Activated naive CD8-positive, alpha-beta T cell treated with anti-CD3 and anti-CD28 coated beads for 36 hours (primary cell): ENCODE results near the gene SLC28A2. TPM values are rescaled to one million over a fixed set of nuclear protein-coding genes. Genes with fewer than 3 reads are reported as not detected.
"Not testable (repeated sequence)": the region's sequence is repeated elsewhere in the genome, so short reads cannot be mapped to it uniquely, and the experiment has no call there.

Source experiments
- DNase-seq: peaks from one replicate; pipeline ENCODE4 v3.0.0; 2021
- H3K27ac Mint-ChIP-seq: one replicate; pipeline ENCODE4 v1.8.0; 2022; ENCODE audit warnings: mild to moderate bottlenecking, moderate library complexity, mixed read lengths
- H3K27me3 Mint-ChIP-seq: one replicate; pipeline ENCODE4 v1.8.0; 2022; ENCODE audit warnings: mild to moderate bottlenecking, mixed read lengths
- H3K36me3 Mint-ChIP-seq: one replicate; pipeline ENCODE4 v1.8.0; 2021; ENCODE audit warnings: mild to moderate bottlenecking, mixed read lengths
- H3K4me1 Mint-ChIP-seq: one replicate; pipeline ENCODE4 v1.8.0; 2021; ENCODE audit warnings: mixed read lengths
- H3K4me3 Mint-ChIP-seq: one replicate; pipeline ENCODE4 v1.8.0; 2022; ENCODE audit warnings: mild to moderate bottlenecking, moderate library complexity, mixed read lengths
- H3K9me3 Mint-ChIP-seq: one replicate; pipeline ENCODE4 v1.8.0; 2022; ENCODE audit warnings: mixed read lengths
- total RNA-seq, 2 experiments: library from RNA; stranded (reverse); gene quantifications; one replicate each; pipeline ENCODE4 v1.2.3, GENCODE V29; 2021

Gene SLC28A2
- total RNA-seq, 2 experiments from 2014 or later, result not detected

GRCh38 chr15:45288947-45289346 lies 36.9 kb downstream of the SLC28A2 start:
- no peaks in the 10 kb centered on the region for H3K4me1 Mint-ChIP-seq
- no peak for DNase-seq
- H3K27me3 Mint-ChIP-seq, result peaks cover 11% of the 10 kb centered on the region
- H3K4me3 Mint-ChIP-seq, result no peak overlapping the region
- H3K27ac Mint-ChIP-seq, result no peak overlapping the region
- H3K9me3 Mint-ChIP-seq, result no peaks in the 10 kb centered on the region
- H3K36me3 Mint-ChIP-seq, result no peaks in the 10 kb centered on the region

DNA sequence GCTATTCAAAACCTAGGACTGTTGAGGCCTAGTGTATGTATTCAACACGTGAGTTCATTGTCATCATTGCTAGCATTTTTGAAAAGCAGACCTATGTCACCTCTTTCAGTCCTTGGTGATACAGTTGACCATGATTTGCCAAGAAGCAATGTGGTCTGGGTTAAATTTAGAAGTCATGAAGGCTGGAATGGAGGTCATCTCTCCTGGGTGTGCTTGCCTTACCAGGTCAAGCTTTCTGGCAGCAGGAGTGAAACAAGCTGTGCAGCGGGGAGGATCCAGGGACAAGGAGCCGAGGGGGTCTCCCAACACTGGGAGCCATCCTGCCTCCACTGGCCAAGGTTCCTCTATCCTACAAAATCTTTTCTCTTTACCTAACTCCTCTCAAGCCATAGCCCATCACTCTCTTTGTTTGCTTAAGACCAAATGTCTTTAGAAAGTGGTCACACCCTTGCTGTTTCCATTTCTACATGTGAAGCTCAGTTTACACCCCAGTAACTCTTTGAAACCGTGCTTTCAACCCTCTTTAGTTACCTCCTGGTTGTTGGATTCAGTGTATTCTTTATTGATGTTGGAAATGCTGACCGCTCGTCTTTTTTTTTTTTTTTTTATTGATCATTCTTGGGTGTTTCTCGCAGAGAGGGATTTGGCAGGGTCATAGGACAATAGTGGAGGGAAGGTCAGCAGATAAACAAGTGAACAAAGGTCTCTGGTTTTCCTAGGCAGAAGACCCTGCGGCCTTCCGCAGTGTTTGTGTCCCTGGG lies 40.0 kb downstream of the SLC28A2 start:
- no peaks in the 10 kb centered on the region for H3K36me3 Mint-ChIP-seq
- no peak for DNase-seq
- H3K4me3 Mint-ChIP-seq, result no peak overlapping the region
- no peak overlapping the region for H3K27ac Mint-ChIP-seq
- no peaks in the 10 kb centered on the region for H3K4me1 Mint-ChIP-seq
- H3K27me3 Mint-ChIP-seq, result no peaks in the 10 kb centered on the region
- no peaks in the 10 kb centered on the region for H3K9me3 Mint-ChIP-seq

- not testable (repeated sequence) for H3K4me3 Mint-ChIP-seq, H3K9me3 Mint-ChIP-seq, H3K36me3 Mint-ChIP-seq, H3K4me1 Mint-ChIP-seq, H3K27ac Mint-ChIP-seq, H3K27me3 Mint-ChIP-seq, DNase-seq
Measured at GRCh38 chr15:45293326-45293725, 41.3 kb downstream of the SLC28A2 start.

DNA sequence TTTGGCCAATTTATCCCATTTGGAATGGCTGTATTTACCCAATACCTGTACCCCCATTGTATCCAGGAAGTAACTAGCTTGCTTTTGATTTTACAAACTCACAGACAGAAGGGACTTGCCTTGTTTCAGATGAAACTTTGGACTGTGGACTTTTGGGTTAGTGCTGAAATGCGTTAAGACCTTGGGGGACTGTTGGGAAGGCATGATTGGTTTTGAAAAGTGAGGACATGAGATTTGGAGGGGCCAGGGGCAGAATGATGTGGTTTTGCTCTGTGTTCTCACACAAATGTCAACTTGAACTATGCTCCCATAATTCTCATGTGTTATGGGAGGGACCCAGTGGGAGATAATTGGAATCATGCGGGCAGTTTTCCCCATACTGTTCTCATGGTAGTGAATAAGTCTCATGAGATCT lies 46.9 kb downstream of the SLC28A2 start:
- not testable (repeated sequence) for H3K4me3 Mint-ChIP-seq, H3K27me3 Mint-ChIP-seq, DNase-seq, H3K36me3 Mint-ChIP-seq, H3K27ac Mint-ChIP-seq, H3K4me1 Mint-ChIP-seq
- peaks cover 11% of the 10 kb centered on the region for H3K9me3 Mint-ChIP-seq

GRCh38 chr15:45304711-45305110 lies 52.7 kb downstream of the SLC28A2 start:
- H3K4me3 Mint-ChIP-seq, result no peak overlapping the region
- DNase-seq, result no peak
- peaks cover 3% of the 10 kb centered on the region for H3K4me1 Mint-ChIP-seq
- peaks cover 38% of the 10 kb centered on the region for H3K27me3 Mint-ChIP-seq
- H3K9me3 Mint-ChIP-seq, result peaks cover 3% of the 10 kb centered on the region
- no peak overlapping the region for H3K27ac Mint-ChIP-seq
- H3K36me3 Mint-ChIP-seq, result no peaks in the 10 kb centered on the region

DNA sequence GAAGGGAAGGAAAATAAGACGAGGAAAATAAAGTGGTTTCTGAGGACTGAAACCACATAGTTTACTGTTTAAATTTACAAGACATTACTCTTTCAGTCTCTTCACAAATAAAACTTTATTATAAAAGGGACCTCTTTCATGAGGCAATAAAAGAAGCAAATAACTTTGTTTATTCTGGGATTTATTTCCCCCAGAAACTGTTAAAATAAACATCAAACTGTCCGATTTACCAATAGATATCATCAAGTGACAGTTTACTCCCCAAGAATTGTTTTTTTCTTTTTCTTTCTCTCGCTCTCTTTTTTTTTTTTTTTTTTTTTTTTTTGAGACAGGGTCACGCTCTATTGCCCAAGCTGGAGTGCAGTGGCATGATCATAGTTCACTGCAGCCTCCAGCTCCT lies 54.1 kb downstream of the SLC28A2 start:
- Mint-ChIP-seq H3K4me3 (no peak overlapping the region), H3K27me3 (peaks cover 45% of the 10 kb centered on the region), H3K4me1 (peaks cover 3% of the 10 kb centered on the region), H3K9me3 (peaks cover 3% of the 10 kb centered on the region), H3K27ac (no peak overlapping the region), H3K36me3 (no peaks in the 10 kb centered on the region)
- no peak for DNase-seq

- H3K36me3 Mint-ChIP-seq, result no peaks in the 10 kb centered on the region
- DNase-seq, result no peak
- peaks cover 3% of the 10 kb centered on the region for H3K4me1 Mint-ChIP-seq
- H3K9me3 Mint-ChIP-seq, result peaks cover 3% of the 10 kb centered on the region
- peaks cover 48% of the 10 kb centered on the region for H3K27me3 Mint-ChIP-seq
- H3K27ac Mint-ChIP-seq, result no peak overlapping the region
- H3K4me3 Mint-ChIP-seq, result peak overlapping the region; percentile 54
Measured at GRCh38 chr15:45307230-45307924, 55.3 kb downstream of the SLC28A2 start.

GRCh38 chr15:45314117-45314516 lies 62.1 kb downstream of the SLC28A2 start:
- not testable (repeated sequence) for H3K9me3 Mint-ChIP-seq, H3K4me1 Mint-ChIP-seq, H3K36me3 Mint-ChIP-seq, H3K27ac Mint-ChIP-seq, H3K4me3 Mint-ChIP-seq, DNase-seq
- H3K27me3 Mint-ChIP-seq, result peaks cover 28% of the 10 kb centered on the region

DNA sequence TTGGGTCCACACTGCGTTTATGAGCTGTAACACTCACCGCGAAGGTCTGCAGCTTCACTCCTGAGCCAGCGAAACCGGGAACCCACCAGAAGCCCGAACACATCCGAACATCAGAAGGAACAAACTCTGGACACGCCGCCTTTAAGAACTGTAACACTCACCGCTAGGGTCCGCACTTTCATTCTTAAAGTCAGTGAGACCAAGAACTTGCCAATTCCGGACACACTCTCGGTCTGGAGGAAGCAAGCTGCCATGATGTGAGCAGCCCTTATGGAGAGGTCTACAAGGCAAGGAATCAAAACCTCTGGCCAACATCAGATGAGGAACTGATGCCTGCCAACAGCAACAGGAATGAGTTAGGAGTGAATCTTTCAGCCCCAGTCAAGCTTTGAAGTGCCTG lies 62.9 kb downstream of the SLC28A2 start:
- Mint-ChIP-seq H3K4me1 (no peaks in the 10 kb centered on the region), H3K9me3 (no peaks in the 10 kb centered on the region), H3K27me3 (peaks cover 28% of the 10 kb centered on the region), H3K27ac (no peak overlapping the region), H3K4me3 (no peak overlapping the region), H3K36me3 (no peaks in the 10 kb centered on the region)
- DNase-seq, result no peak

GRCh38 chr15:45319472-45320214 lies 67.6 kb downstream of the SLC28A2 start:
- Mint-ChIP-seq H3K36me3 (no peaks in the 10 kb centered on the region), H3K27ac (no peak overlapping the region), H3K4me3 (no peak overlapping the region), H3K27me3 (peaks cover 24% of the 10 kb centered on the region), H3K4me1 (no peaks in the 10 kb centered on the region), H3K9me3 (no peaks in the 10 kb centered on the region)
- no peak for DNase-seq

DNA sequence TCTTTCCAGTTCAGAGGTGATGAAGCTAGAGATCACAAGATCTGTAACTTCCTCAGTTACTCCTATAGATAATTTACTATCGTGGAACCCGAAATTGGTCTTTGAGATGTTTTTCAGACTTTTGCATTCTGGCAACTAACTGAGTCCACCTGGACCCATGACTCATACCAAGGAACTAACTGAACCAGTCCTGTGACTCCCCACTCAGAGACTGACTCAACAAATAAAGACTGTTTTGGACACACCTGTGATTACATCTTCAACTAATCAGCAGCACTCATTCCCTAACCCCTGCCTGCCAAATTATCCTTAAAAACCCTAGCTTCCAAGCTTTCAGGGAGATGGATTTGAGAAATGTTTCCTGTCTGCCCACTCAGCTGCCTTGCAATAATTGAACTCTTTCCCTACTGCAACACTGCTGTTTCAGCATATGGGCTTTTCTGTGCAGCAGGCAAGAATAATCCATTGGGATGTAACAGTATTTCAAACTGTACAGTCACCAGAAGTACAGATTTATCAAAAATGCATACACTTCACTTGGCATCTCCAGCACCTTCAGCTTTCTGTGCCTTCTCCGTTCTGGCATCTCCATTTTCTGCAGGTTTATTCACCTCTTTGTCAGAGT lies 68.7 kb downstream of the SLC28A2 start:
- H3K9me3 Mint-ChIP-seq, result no peaks in the 10 kb centered on the region
- H3K4me1 Mint-ChIP-seq, result no peaks in the 10 kb centered on the region
- peaks cover 19% of the 10 kb centered on the region for H3K27me3 Mint-ChIP-seq
- no peak overlapping the region for H3K4me3 Mint-ChIP-seq
- H3K36me3 Mint-ChIP-seq, result no peaks in the 10 kb centered on the region
- H3K27ac Mint-ChIP-seq, result no peak overlapping the region
- DNase-seq, result no peak

DNA sequence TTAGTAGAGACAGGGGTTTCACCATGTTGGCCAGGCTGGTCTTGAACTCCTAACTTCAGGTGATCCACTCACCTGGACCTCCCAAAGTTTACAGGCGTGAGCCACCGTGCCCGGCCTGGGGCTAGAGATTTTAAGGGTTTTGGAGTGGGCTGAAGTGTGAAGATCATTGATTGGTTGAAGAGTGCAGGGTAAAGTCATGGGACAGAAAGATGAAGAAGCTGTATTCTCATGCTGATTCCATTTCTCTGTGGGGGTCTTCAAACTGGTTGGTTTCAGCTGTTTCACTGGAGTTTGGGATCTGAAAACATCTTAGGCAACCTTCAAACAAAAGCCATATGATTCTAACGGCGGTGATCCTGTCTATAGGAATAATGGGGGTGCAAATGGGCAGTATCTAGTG lies 74.2 kb downstream of the SLC28A2 start:
- no peaks in the 10 kb centered on the region for H3K4me1 Mint-ChIP-seq
- H3K27me3 Mint-ChIP-seq, result peaks cover 26% of the 10 kb centered on the region
- no peaks in the 10 kb centered on the region for H3K9me3 Mint-ChIP-seq
- DNase-seq, result no peak
- no peaks in the 10 kb centered on the region for H3K36me3 Mint-ChIP-seq
- H3K4me3 Mint-ChIP-seq, result no peak overlapping the region
- H3K27ac Mint-ChIP-seq, result no peak overlapping the region

DNA sequence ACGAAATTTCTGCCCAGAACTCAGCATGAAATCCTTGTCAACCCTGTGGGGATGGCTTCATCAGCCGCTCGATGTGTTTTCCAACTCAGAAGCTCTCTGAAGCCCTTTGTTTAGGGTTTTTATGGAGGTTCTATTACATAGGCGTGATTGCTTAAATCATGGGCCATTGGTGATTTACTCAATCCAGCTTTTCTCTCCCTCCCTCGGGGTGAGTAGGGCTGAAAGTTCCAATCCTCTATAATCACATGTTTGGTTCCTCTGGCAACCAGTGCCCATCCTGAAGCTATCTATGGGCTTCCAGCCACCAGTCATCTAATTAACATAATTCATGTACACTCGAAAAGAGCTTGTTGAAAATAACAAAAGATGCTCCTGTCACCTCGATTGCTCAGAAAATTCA lies 74.7 kb downstream of the SLC28A2 start:
- Mint-ChIP-seq H3K4me1 (no peaks in the 10 kb centered on the region), H3K27ac (no peak overlapping the region), H3K27me3 (peaks cover 26% of the 10 kb centered on the region), H3K36me3 (no peaks in the 10 kb centered on the region), H3K4me3 (no peak overlapping the region), H3K9me3 (no peaks in the 10 kb centered on the region)
- no peak for DNase-seq
